IMR-90 (cell line): ENCODE results near the gene ZSWIM9. TPM values are rescaled to one million over a fixed set of nuclear protein-coding genes. Genes with fewer than 3 reads are reported as not detected.

ENCODE experiments used
- ATAC-seq: fragments of 200-7000 bp; cut with Tn5 transposase; 2 replicates; pipeline ENCODE4 v1.9.1; 2020; ENCODE audit warnings: low read depth, mild to moderate bottlenecking, moderate library complexity
- BruUV-seq: library from RNA; stranded (reverse); fragments of 400-500 nt; replicated peaks from 2 replicates; lab custom pipeline; 2021; lab: Mats Ljungman, UMichigan
- CTCF ChIA-PET: fragments of 300-600 bp; formaldehyde crosslinking; extraction: SDS; loops from one replicate; lab custom pipeline; 2021; ENCODE audit warnings: antibody characterized with exemption; lab: Yijun Ruan, JAX
- POLR2A ChIA-PET: fragments of 300-600 bp; sonication (Branson Sonifier 250); formaldehyde crosslinking; loops from one replicate; lab custom pipeline; 2022; ENCODE audit warnings: antibody characterized with exemption; ENCODE audit not compliant: unreplicated experiment; lab: Charles Lee
- DNase-seq: peaks from one replicate; pipeline ENCODE4 v3.0.0; 2013
- H2AFZ ChIP-seq: replicated peaks from 2 replicates; pipeline ENCODE3; 2013; ENCODE audit warnings: low read length, mild to moderate bottlenecking; ENCODE audit not compliant: poor library complexity
- H2AK5ac ChIP-seq: 2 replicates; pipeline ENCODE4 v1.6.1; 2013; ENCODE audit warnings: low read depth, low read length, inconsistent platforms
- H2AK9ac ChIP-seq: replicated peaks from 2 replicates; pipeline ENCODE3; 2013; ENCODE audit warnings: mild to moderate bottlenecking, low read depth, low read length, moderate library complexity; ENCODE audit not compliant: poor library complexity
- H2BK120ac ChIP-seq: 2 replicates; pipeline ENCODE4 v1.6.1; 2013; ENCODE audit warnings: low read depth, low read length, inconsistent platforms
- H2BK15ac ChIP-seq: 3 replicates; pipeline ENCODE4 v1.6.1; 2013; ENCODE audit warnings: low read depth, low read length, inconsistent platforms
- H2BK20ac ChIP-seq: 2 replicates; pipeline ENCODE4 v1.6.1; 2013; ENCODE audit warnings: low read depth, mild to moderate bottlenecking, inconsistent platforms, low read length, moderate library complexity
- H2BK5ac ChIP-seq: 2 replicates; pipeline ENCODE4 v1.6.1; 2013; ENCODE audit warnings: mild to moderate bottlenecking, low read depth, low read length, inconsistent platforms; ENCODE audit not compliant: poor library complexity, severe bottlenecking
- H3K14ac ChIP-seq: replicated peaks from 2 replicates; pipeline ENCODE4 v1.6.1; 2013; ENCODE audit warnings: low read depth, low read length, inconsistent platforms
- H3K18ac ChIP-seq: 2 replicates; pipeline ENCODE4 v1.6.1; 2013; ENCODE audit warnings: low read depth, low read length, control low read depth
- H3K23ac ChIP-seq: 2 replicates; pipeline ENCODE4 v1.6.1; 2013; ENCODE audit warnings: low read depth, low read length, inconsistent platforms
- H3K27ac ChIP-seq: 2 replicates; pipeline ENCODE4 v1.5.1; 2013; ENCODE audit warnings: mild to moderate bottlenecking, control low read depth, low read length; ENCODE audit not compliant: insufficient read depth
- H3K27me3 ChIP-seq: 2 replicates; pipeline ENCODE4 v1.6.1; 2013; ENCODE audit warnings: low read length; ENCODE audit not compliant: control insufficient read depth, insufficient read depth
- H3K36me3 ChIP-seq: 2 replicates; pipeline ENCODE4 v1.6.1; 2013; ENCODE audit warnings: low read length, mixed read lengths; ENCODE audit not compliant: control insufficient read depth, insufficient read depth
- H3K4ac ChIP-seq: 2 replicates; pipeline ENCODE4 v1.6.1; 2013; ENCODE audit warnings: low read depth, low read length, inconsistent platforms
- H3K4me1 ChIP-seq: 2 replicates; pipeline ENCODE4 v1.6.1; 2013; ENCODE audit warnings: low read length, mixed read lengths; ENCODE audit not compliant: control insufficient read depth, insufficient read depth
- H3K4me2 ChIP-seq: 2 replicates; pipeline ENCODE4 v1.6.1; 2013; ENCODE audit warnings: low read depth, mild to moderate bottlenecking, control low read depth, low read length, moderate library complexity
- H3K4me3 ChIP-seq: 2 replicates; pipeline ENCODE4 v1.5.1; 2013; ENCODE audit warnings: low read depth, mild to moderate bottlenecking, control low read depth, low read length, moderate library complexity; ENCODE audit not compliant: insufficient read depth
- H3K56ac ChIP-seq: 2 replicates; pipeline ENCODE4 v1.6.1; 2013; ENCODE audit warnings: low read length, inconsistent platforms; ENCODE audit not compliant: insufficient read depth; ENCODE audit errors: extremely low read depth
- H3K79me1 ChIP-seq, 2 experiments: 2 replicates each; pipeline ENCODE4 v1.6.1; 2013; ENCODE audit warnings: low read length in 2 of 2, inconsistent platforms in 1 of 2, low read depth in 1 of 2
- H3K9ac ChIP-seq: 2 replicates; pipeline ENCODE4 v1.6.1; 2013; ENCODE audit warnings: low read depth, low read length, control low read depth
- H3K9me1 ChIP-seq: 2 replicates; pipeline ENCODE4 v1.6.1; 2013; ENCODE audit warnings: low read length, inconsistent platforms; ENCODE audit not compliant: insufficient read depth
- H3K9me3 ChIP-seq: 2 replicates; pipeline ENCODE4 v1.6.1; 2013; ENCODE audit warnings: low read length; ENCODE audit not compliant: control insufficient read depth, insufficient read depth
- H4K20me1 ChIP-seq: 2 replicates; pipeline ENCODE4 v1.6.1; 2013; ENCODE audit warnings: low read length, inconsistent platforms; ENCODE audit not compliant: insufficient read depth
- H4K5ac ChIP-seq: 2 replicates; pipeline ENCODE4 v1.6.1; 2013; ENCODE audit warnings: mild to moderate bottlenecking, low read depth, low read length, control low read depth
- H4K8ac ChIP-seq, 2 experiments: 2 replicates each; pipeline ENCODE4 v1.6.1; 2013; ENCODE audit warnings: low read depth in 2 of 2, low read length in 2 of 2, control low read depth in 1 of 2, inconsistent platforms in 1 of 2
- H4K91ac ChIP-seq: 2 replicates; pipeline ENCODE4 v1.6.1; 2013; ENCODE audit warnings: low read depth, low read length, inconsistent platforms; ENCODE audit not compliant: insufficient read depth
- BHLHE40 ChIP-seq: fragments of 150-350 bp; IDR thresholded peaks from 2 replicates; pipeline ENCODE4 v1.6.1; 2016; ENCODE audit warnings: mild to moderate bottlenecking, low read depth, low read length
- CEBPB ChIP-seq: IDR thresholded peaks from 2 replicates; pipeline ENCODE4 v1.6.1; 2012; ENCODE audit warnings: low read depth, low read length, improper control_type of control experiment
- CHD1 ChIP-seq: IDR thresholded peaks from 2 replicates; pipeline ENCODE4 v1.6.1; 2012; ENCODE audit warnings: low read depth, low read length, improper control_type of control experiment
- FOS ChIP-seq: fragments of 150-350 bp; IDR thresholded peaks from 2 replicates; pipeline ENCODE4 v1.6.1; 2016; ENCODE audit warnings: low read depth, low read length
- MAFK ChIP-seq: IDR thresholded peaks from 2 replicates; pipeline ENCODE4 v1.6.1; 2012; ENCODE audit warnings: low read depth, low read length, improper control_type of control experiment
- MAZ ChIP-seq: IDR thresholded peaks from 2 replicates; pipeline ENCODE4 v1.6.1; 2012; ENCODE audit warnings: low read depth, mild to moderate bottlenecking, low read length, improper control_type of control experiment, moderate library complexity, borderline replicate concordance
- MXI1 ChIP-seq: IDR thresholded peaks from 2 replicates; pipeline ENCODE4 v1.6.1; 2012; ENCODE audit warnings: low read depth, mild to moderate bottlenecking, low read length, moderate library complexity, borderline replicate concordance
- NFE2L2 ChIP-seq: fragments of 150-350 bp; IDR thresholded peaks from 2 replicates; pipeline ENCODE4 v1.6.1; 2016; ENCODE audit warnings: low read depth, mild to moderate bottlenecking, low read length
- POLR2A ChIP-seq: IDR thresholded peaks from 2 replicates; pipeline ENCODE4 v1.6.1; 2012; ENCODE audit warnings: mild to moderate bottlenecking, low read depth, low read length
- RAD21 ChIP-seq: IDR thresholded peaks from 2 replicates; pipeline ENCODE4 v1.6.1; 2012; ENCODE audit warnings: low read length, improper control_type of control experiment
- RCOR1 ChIP-seq: IDR thresholded peaks from 2 replicates; pipeline ENCODE4 v1.6.1; 2012; ENCODE audit warnings: mild to moderate bottlenecking, low read length, improper control_type of control experiment; ENCODE audit not compliant: insufficient replicate concordance
- RFX5 ChIP-seq: IDR thresholded peaks from 2 replicates; pipeline ENCODE4 v1.8.0; 2012; ENCODE audit warnings: low read depth, mild to moderate bottlenecking, low read length, moderate library complexity
- SMC3 ChIP-seq: fragments of 150-350 bp; IDR thresholded peaks from 2 replicates; pipeline ENCODE4 v1.6.1; 2016; ENCODE audit warnings: low read depth, mild to moderate bottlenecking, antibody characterized with exemption, low read length, moderate library complexity
- WGBS, 2 experiments: methylation state at CpG; one replicate each; pipeline versions ENCODE4 v1.1.5 to v1.1.7; 2013; ENCODE audit warnings: missing lambda C conversion rate in 2 of 2; ENCODE audit not compliant: insufficient read length in 1 of 2; ENCODE audit errors: extremely low coverage in 2 of 2; 5-methylcytosine and 5-hydroxymethylcytosine counted together
- dilution Hi-C: fragments of 300-500 bp; cut with HindIII; formaldehyde crosslinking; loops from one replicate; pipeline ENCODE4 v1.14.3; 2018; ENCODE audit warnings: low sequenced_read_pairs; ENCODE audit not compliant: unreplicated experiment
- in situ Hi-C: fragments of 300-500 bp; cut with MboI; formaldehyde crosslinking; loops from 3 replicates; pipeline ENCODE4 v1.14.3; 2019; ENCODE audit warnings: low sequenced_read_pairs, inconsistent platforms, mixed read lengths
- intact Hi-C: fragments of 100-400 bp; cut with micrococcal nuclease; formaldehyde crosslinking; loops from 2 replicates; pipeline ENCODE4 v1.10.0; 2022
- polyA plus RNA-seq, 3 experiments: library from polyadenylated mRNA; depleted of rRNA; stranded (reverse); fragments of >200 nt; gene quantifications; 2 replicates each; pipeline ENCODE4 v1.2.3, GENCODE V29; 2012; ENCODE audit warnings: low replicate concordance in 1 of 3
- total RNA-seq: library from RNA; depleted of rRNA; stranded (reverse); fragments of >200 nt; gene quantifications from 2 replicates; pipeline ENCODE4 v1.2.3, GENCODE V29; 2012
- TF ChIP-seq, protein P1 (sequence below): fragments of 150-350 bp; IDR thresholded peaks from 2 replicates; pipeline ENCODE4 v1.6.1; 2016; ENCODE audit warnings: low read depth, mild to moderate bottlenecking, low read length, moderate library complexity, borderline replicate concordance
- TF ChIP-seq, protein P2 (sequence below): fragments of 150-350 bp; IDR thresholded peaks from 2 replicates; pipeline ENCODE4 v1.6.1; 2017; ENCODE audit warnings: mild to moderate bottlenecking, antibody characterized with exemption, low read length, low read depth
- TF ChIP-seq, protein P3 (sequence below): conservative IDR thresholded peaks from 2 replicates; pipeline ENCODE4 v1.5.1; 2012; ENCODE audit warnings: mild to moderate bottlenecking, low read depth, low read length, improper control_type of control experiment

Gene ZSWIM9
- total and polyA plus RNA-seq, 2 of the 4 experiments (the other 2 are of a cell fraction): 0.54 to 2.2 TPM

DNA sequence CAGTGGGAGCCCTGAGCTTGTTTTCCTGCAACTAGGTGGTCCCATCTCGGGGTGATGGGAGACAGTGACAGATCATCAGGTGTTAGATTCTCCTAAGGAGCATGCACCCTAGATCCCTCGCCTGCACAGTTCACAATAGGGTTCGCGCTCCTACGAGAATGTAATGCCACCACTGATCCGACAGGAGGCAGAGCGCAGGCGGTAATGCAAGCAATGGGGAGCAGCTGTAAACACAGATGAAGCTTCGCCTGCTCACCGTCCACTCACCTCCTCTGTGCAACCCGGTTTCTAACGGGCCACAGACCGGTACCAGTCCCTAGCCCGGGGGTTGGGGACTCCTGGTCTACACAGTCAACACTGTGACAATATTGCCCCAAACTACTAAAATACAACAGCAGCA, 46.5 kb downstream of the ZSWIM9 start:
- Histone ChIP-seq H3K4me3 (no peak overlapping the region), H3K56ac (no peak overlapping the region), H3K9me3 (no peaks in the 10 kb centered on the region), H4K91ac (no peak overlapping the region), H4K8ac (no peak overlapping the region), H2BK15ac (no peak overlapping the region), H4K20me1 (no peaks in the 10 kb centered on the region), H3K36me3 (0 out of 2 replicates have a peak, but pooled peaks cover 2% of the 10 kb centered on the region), H3K14ac (no peak overlapping the region), H3K23ac (no peak overlapping the region), H2AK5ac (no peak overlapping the region), H2AFZ (no peak overlapping the region), H3K18ac (no peak overlapping the region), H3K9ac (no peak overlapping the region), H3K4me2 (no peak overlapping the region), H2AK9ac (no peak overlapping the region), H2BK5ac (no peak overlapping the region), H2BK20ac (no peak overlapping the region), H3K4me1 (peaks cover 2% of the 10 kb centered on the region; the same call in 1 of the 2 replicates), H2BK120ac (no peak overlapping the region), H3K4ac (no peak overlapping the region), H3K9me1 (peaks cover 9% of the 10 kb centered on the region), H3K27ac (no peak overlapping the region), H4K5ac (no peak overlapping the region), H3K79me1 (no peaks in the 10 kb centered on the region), H3K27me3 (no peaks in the 10 kb centered on the region)
- dilution Hi-C loops (no loop called here), intact Hi-C loops (no loop called here), in situ Hi-C loops (no loop called here)
- TF ChIP-seq, protein P1, sequence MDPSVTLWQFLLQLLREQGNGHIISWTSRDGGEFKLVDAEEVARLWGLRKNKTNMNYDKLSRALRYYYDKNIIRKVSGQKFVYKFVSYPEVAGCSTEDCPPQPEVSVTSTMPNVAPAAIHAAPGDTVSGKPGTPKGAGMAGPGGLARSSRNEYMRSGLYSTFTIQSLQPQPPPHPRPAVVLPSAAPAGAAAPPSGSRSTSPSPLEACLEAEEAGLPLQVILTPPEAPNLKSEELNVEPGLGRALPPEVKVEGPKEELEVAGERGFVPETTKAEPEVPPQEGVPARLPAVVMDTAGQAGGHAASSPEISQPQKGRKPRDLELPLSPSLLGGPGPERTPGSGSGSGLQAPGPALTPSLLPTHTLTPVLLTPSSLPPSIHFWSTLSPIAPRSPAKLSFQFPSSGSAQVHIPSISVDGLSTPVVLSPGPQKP: no peak
- TF ChIP-seq, protein P2, sequence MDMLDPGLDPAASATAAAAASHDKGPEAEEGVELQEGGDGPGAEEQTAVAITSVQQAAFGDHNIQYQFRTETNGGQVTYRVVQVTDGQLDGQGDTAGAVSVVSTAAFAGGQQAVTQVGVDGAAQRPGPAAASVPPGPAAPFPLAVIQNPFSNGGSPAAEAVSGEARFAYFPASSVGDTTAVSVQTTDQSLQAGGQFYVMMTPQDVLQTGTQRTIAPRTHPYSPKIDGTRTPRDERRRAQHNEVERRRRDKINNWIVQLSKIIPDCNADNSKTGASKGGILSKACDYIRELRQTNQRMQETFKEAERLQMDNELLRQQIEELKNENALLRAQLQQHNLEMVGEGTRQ: no peak
- TF ChIP-seq RAD21: no peak
- TF ChIP-seq MXI1: no peak
- no peak for TF ChIP-seq RFX5
- TF ChIP-seq MAZ: no peak
- no peak for TF ChIP-seq FOS
- TF ChIP-seq MAFK: no peak
- TF ChIP-seq RCOR1: no peak
- TF ChIP-seq CHD1: no peak
- TF ChIP-seq, protein P3, sequence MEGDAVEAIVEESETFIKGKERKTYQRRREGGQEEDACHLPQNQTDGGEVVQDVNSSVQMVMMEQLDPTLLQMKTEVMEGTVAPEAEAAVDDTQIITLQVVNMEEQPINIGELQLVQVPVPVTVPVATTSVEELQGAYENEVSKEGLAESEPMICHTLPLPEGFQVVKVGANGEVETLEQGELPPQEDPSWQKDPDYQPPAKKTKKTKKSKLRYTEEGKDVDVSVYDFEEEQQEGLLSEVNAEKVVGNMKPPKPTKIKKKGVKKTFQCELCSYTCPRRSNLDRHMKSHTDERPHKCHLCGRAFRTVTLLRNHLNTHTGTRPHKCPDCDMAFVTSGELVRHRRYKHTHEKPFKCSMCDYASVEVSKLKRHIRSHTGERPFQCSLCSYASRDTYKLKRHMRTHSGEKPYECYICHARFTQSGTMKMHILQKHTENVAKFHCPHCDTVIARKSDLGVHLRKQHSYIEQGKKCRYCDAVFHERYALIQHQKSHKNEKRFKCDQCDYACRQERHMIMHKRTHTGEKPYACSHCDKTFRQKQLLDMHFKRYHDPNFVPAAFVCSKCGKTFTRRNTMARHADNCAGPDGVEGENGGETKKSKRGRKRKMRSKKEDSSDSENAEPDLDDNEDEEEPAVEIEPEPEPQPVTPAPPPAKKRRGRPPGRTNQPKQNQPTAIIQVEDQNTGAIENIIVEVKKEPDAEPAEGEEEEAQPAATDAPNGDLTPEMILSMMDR: no peak
- TF ChIP-seq SMC3: no peak
- TF ChIP-seq POLR2A: no peak
- no peak for TF ChIP-seq CEBPB
- no peak for TF ChIP-seq BHLHE40
- no peak for TF ChIP-seq NFE2L2
- DNase-seq (no peak), ATAC-seq (no peak)
- WGBS, 2 experiments: 76% methylated on average over 6 of the region's 14 CpGs; no CpG with 5 or more reads in 1 of the 2 experiments
- POLR2A ChIA-PET: no interaction called here
- CTCF ChIA-PET: no interaction called here
- BruUV-seq: no TSS peak
